GM12864 (cell line): ENCODE data around the gene CELSR1.

Source experiments
- DNase-seq: peaks from one replicate; pipeline ENCODE4 v3.0.0-alpha.2; 2011; ENCODE audit warnings: low read depth
- H3K4me3 ChIP-seq: 2 replicates; pipeline ENCODE4 v1.5.1; 2011; ENCODE audit warnings: mild to moderate bottlenecking, low read depth, low read length, control low read depth
- TF ChIP-seq, protein P1 (sequence below): IDR thresholded peaks from 2 replicates; pipeline ENCODE4 v1.5.1; 2011; ENCODE audit warnings: low read depth, mild to moderate bottlenecking, moderate library complexity, low read length, control low read depth, inconsistent platforms; ENCODE audit errors: missing control alignments

The CELSR1 gene

GRCh38 chr22:46452195-46453005 lies 85.0 kb downstream of the CELSR1 start:
- no peak for DNase-seq
- TF ChIP-seq, protein P1, sequence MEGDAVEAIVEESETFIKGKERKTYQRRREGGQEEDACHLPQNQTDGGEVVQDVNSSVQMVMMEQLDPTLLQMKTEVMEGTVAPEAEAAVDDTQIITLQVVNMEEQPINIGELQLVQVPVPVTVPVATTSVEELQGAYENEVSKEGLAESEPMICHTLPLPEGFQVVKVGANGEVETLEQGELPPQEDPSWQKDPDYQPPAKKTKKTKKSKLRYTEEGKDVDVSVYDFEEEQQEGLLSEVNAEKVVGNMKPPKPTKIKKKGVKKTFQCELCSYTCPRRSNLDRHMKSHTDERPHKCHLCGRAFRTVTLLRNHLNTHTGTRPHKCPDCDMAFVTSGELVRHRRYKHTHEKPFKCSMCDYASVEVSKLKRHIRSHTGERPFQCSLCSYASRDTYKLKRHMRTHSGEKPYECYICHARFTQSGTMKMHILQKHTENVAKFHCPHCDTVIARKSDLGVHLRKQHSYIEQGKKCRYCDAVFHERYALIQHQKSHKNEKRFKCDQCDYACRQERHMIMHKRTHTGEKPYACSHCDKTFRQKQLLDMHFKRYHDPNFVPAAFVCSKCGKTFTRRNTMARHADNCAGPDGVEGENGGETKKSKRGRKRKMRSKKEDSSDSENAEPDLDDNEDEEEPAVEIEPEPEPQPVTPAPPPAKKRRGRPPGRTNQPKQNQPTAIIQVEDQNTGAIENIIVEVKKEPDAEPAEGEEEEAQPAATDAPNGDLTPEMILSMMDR = no peak
- no peak overlapping the region for H3K4me3 ChIP-seq

GRCh38 chr22:46451741-46452140 lies 85.7 kb downstream of the CELSR1 start:
- H3K4me3 ChIP-seq = no peak overlapping the region
- no peak for DNase-seq
- TF ChIP-seq, protein P1 = no peak

DNA sequence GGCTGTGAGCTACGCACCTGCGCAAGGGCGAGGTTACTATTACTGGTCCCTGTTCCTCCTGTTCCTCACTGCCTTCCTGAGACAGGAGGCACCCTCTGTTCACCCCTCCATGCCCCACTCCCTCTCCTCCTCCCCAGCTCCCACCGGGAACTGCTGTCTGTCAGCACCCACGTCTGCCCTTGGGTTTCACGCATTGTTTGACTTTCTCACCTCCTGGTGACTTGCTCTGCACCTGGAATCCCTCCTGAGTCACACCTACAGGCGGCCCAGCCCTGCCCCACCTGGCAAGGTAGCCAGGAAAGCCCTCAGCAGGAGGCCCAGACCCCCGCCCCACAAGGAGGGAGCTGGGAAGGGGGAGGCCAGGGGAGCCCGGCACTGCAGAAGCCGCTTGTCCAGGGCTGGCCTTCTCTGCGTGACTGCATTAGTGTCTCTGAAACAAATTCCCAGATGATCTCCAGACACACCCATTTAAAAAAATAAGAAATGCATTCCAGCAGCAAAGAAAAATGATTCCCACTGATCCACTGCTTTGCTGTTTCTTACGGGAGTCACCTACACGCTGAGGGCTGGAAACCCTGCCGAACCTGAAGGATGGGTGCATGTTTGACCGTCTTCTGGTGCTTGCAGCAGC lies 86.4 kb downstream of the CELSR1 start:
- no peak overlapping the region for H3K4me3 ChIP-seq
- DNase-seq = no peak
- TF ChIP-seq, protein P1 = no peak

DNA sequence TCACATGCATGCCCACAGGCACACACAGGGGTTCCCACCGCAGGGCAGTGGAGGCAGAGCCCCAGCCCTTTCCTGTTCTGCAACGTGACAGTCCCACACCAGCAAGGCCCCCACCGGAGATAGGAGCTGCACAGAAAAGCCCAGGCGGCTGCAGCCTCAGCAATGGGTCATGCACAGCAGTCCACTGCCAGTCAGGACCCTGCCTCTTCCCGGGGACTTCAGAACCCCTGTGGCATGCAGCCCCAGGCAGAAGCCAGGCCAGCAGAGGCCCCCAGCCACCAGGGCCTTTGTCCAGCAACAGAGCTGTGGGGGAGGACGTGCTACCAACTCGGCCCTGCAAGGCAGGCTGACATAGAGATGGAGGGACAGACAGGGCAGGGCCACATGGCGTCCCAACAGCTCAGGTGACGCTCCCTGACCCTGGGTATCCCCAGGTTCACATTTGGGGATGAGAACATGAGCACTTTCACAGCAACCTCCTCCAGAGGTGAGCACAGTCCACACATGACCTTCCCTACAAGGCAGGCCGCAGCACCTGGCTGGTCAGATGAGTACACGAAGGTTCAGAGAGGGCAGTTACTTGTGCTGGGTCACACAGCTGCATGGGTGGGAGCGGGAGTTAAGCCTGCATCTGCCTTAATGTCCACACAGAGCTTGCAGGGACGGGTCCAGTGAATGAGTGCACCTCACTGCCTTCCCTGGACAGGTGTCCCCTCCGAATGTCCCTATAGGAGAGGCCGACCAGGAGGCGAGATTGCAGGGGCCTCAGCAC lies 87.3 kb downstream of the CELSR1 start:
- DNase-seq = no peak
- TF ChIP-seq, protein P1 = no peak
- H3K4me3 ChIP-seq = no peak overlapping the region

GRCh38 chr22:46449116-46449691 lies 88.2 kb downstream of the CELSR1 start:
- DNase-seq = no peak
- TF ChIP-seq, protein P1 = no peak

DNA sequence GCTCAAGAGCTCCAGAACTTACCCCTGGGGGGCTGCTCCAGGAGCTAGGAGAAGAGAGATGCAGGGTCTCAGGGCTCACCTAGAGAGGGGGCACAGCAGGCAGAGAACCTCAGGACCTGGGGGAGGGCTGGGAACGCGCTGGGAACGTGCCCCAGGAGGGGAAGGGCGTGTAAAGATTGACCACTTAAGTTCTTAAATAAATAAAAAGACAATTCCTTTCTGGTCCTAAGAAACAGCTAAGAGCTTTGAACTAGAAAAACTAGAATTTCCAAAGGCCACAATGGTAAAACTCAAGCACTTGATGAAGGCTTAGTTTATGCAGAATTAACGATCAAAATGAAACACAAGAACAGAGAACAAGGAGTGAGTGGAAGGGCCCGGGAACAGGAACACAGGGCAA lies 89.1 kb downstream of the CELSR1 start:
- DNase-seq = no peak
- H3K4me3 ChIP-seq = no peak overlapping the region
- TF ChIP-seq, protein P1 = no peak

More at GRCh38 chr22:46449116-46449691, 88.2 kb downstream of the CELSR1 start:
- H3K4me3 ChIP-seq = no peak overlapping the region
